Fibroblast of lung (primary cell): ENCODE measurements around the gene SH2D6. TPM values are rescaled to one million over a fixed set of nuclear protein-coding genes. Genes with fewer than 3 reads are reported as not detected.

Source experiments
- DNase-seq, 2 donors: peaks; one replicate each; pipeline versions ENCODE4 v3.0.0 to v3.0.0-alpha.2; 2010; ENCODE audit warnings: low read depth in 2 of 2
- H2AFZ ChIP-seq: 2 replicates; pipeline ENCODE4 v1.5.1; 2012; ENCODE audit warnings: low read length, control low read depth, inconsistent platforms
- H3K27ac ChIP-seq: 2 replicates; pipeline ENCODE4 v1.5.1; 2011; ENCODE audit warnings: low read length, control low read depth; ENCODE audit not compliant: insufficient read depth
- H3K27me3 ChIP-seq: 2 replicates; pipeline ENCODE4 v1.5.1; 2011; ENCODE audit warnings: mild to moderate bottlenecking, low read length; ENCODE audit not compliant: control insufficient read depth, insufficient read depth
- H3K36me3 ChIP-seq: 2 replicates; pipeline ENCODE4 v1.5.1; 2011; ENCODE audit warnings: low read length; ENCODE audit not compliant: control insufficient read depth, insufficient read depth
- H3K4me1 ChIP-seq: 2 replicates; pipeline ENCODE4 v1.5.1; 2011; ENCODE audit warnings: low read length; ENCODE audit not compliant: control insufficient read depth, insufficient read depth; ENCODE audit errors: extremely low read depth
- H3K4me2 ChIP-seq: 2 replicates; pipeline ENCODE4 v1.5.1; 2011; ENCODE audit warnings: low read length, control low read depth; ENCODE audit not compliant: insufficient read depth; ENCODE audit errors: extremely low read depth
- H3K4me3 ChIP-seq, 4 experiments: fragments of 200-600 bp in 1 of 4; sonication (generic) in 1 of 4; replicated peaks in 1 of 4; 2 replicates each; pipeline ENCODE4 v1.5.1; 2011 to 2016; ENCODE audit warnings: low read length in 4 of 4, low read depth in 3 of 4, mild to moderate bottlenecking in 3 of 4, control low read depth in 2 of 4, inconsistent platforms in 1 of 4, mixed read lengths in 1 of 4; ENCODE audit not compliant: insufficient read depth in 1 of 4; ENCODE audit errors: control extremely low read depth in 1 of 4
- H3K79me2 ChIP-seq: 2 replicates; pipeline ENCODE4 v1.5.1; 2012; ENCODE audit warnings: mild to moderate bottlenecking, low read length, inconsistent platforms; ENCODE audit not compliant: control insufficient read depth, insufficient read depth
- H3K9ac ChIP-seq: 2 replicates; pipeline ENCODE4 v1.5.1; 2011; ENCODE audit warnings: mild to moderate bottlenecking, low read length, control low read depth; ENCODE audit not compliant: insufficient read depth
- H3K9me3 ChIP-seq: 2 replicates; pipeline ENCODE4 v1.5.1; 2012; ENCODE audit warnings: low read depth, low read length; ENCODE audit not compliant: control insufficient read depth, insufficient read depth
- H4K20me1 ChIP-seq: 2 replicates; pipeline ENCODE4 v1.5.1; 2011; ENCODE audit warnings: low read length; ENCODE audit not compliant: control insufficient read depth, insufficient read depth; ENCODE audit errors: extremely low read depth
- CTCF ChIP-seq, 2 donors: IDR thresholded peaks in 1 of 2; conservative IDR thresholded peaks in 1 of 2; 1 replicate in 1 of 2; 2 replicates in 1 of 2; pipeline ENCODE4 v1.5.1; 2011 to 2012; ENCODE audit warnings: low read length in 2 of 2, control low read depth in 1 of 2, inconsistent platforms in 1 of 2, low read depth in 1 of 2, mild to moderate bottlenecking in 1 of 2
- EZH2 ChIP-seq: IDR thresholded peaks from 2 replicates; pipeline ENCODE4 v1.5.1; 2012; ENCODE audit warnings: low read length, control low read depth, mild to moderate bottlenecking; ENCODE audit errors: missing control alignments
- polyA plus RNA-seq, 2 donors: library from polyadenylated mRNA; depleted of rRNA in 1 of 2; stranded (reverse) in 1 of 2; unstranded in 1 of 2; fragments of >200 nt; gene quantifications; 2 replicates each; pipeline ENCODE4 v1.2.1, GENCODE V29; 2011 to 2012; ENCODE audit warnings: missing spikeins in 1 of 2
- total RNA-seq: library from RNA; depleted of rRNA; stranded (reverse); fragments of >200 nt; gene quantifications from 2 replicates; pipeline ENCODE4 v1.2.1, GENCODE V29; 2014

SH2D6 gene
- total and polyA plus RNA-seq, 2 donors (not counting 1 experiment from before 2014, with no cell fraction given): 0.16 to 2.1 TPM

DNA sequence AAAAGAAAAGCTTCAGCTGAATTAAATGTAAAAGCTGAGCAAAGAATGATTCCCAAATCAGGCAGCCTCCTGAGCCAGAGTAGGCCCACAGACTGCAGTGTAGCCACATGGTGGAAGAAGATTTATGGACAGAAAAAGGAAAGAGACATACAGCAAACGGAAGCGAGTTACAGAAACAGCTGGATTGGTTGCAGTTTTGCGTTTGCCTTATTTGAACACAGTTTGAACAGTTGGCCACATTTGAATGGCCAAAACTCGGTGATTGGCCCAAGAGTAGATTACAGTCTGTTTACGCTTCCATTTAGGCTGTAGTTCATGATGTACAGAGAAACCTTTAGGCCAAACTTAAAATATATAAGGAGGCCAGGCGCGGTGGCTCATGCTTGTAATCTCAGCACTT, 35.1 kb downstream of the SH2D6 start:
- H3K9ac ChIP-seq: no peak overlapping the region
- no peak for DNase-seq
- no peaks in the 10 kb centered on the region for H4K20me1 ChIP-seq
- no peaks in the 10 kb centered on the region for H3K36me3 ChIP-seq
- H3K79me2 ChIP-seq: no peaks in the 10 kb centered on the region
- no peak for TF ChIP-seq EZH2
- no peak for TF ChIP-seq CTCF (conservative IDR thresholded peaks at IDR 0.05 in 1 of 2, IDR thresholded peaks at IDR 0.05 in 1 of 2; ENCODE audit: low read depth in 1 of 2, low read length in 2 of 2)
- no peaks in the 10 kb centered on the region for H3K9me3 ChIP-seq
- H2AFZ ChIP-seq: no peak overlapping the region
- no peaks in the 10 kb centered on the region for H3K4me1 ChIP-seq
- H3K27ac ChIP-seq: no peak overlapping the region
- no peak overlapping the region for H3K4me2 ChIP-seq
- H3K4me3 ChIP-seq: no peak overlapping the region
- no peaks in the 10 kb centered on the region for H3K27me3 ChIP-seq

DNA sequence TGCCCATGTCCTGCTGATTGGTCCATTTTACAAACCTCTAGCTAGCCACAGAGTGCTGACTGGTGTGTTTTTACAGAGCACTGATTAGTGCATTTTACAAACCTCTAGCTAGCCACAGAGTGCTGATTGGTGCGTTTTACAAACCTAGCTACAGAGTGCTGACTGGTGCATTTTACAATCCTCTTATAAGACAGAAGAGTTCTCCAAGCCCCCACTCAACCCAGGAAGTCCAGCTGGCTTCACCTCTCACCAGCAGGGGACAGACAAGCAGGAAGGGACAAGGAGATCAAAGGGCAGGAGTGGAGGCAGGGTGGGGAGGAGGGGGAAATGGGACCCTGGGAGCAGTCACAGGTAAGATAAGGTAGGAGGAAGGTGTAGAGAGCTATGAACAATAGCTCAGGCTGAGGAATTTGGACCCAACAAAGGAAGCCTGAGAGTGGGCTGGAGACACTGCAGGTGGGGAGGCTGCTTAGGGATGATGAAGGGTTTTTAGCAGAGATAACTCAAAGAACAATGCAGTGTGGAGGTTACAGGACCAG, 37.1 kb downstream of the SH2D6 start:
- H3K9ac ChIP-seq: no peak overlapping the region
- no peaks in the 10 kb centered on the region for H3K9me3 ChIP-seq
- no peak for TF ChIP-seq EZH2
- TF ChIP-seq CTCF (conservative IDR thresholded peaks at IDR 0.05 in 1 of 2, IDR thresholded peaks at IDR 0.05 in 1 of 2; ENCODE audit: low read depth in 1 of 2, low read length in 2 of 2): no peak
- H3K79me2 ChIP-seq: no peaks in the 10 kb centered on the region
- no peak overlapping the region for H3K27ac ChIP-seq
- no peak overlapping the region for H3K4me2 ChIP-seq
- H4K20me1 ChIP-seq: no peaks in the 10 kb centered on the region
- no peak overlapping the region for H3K4me3 ChIP-seq
- no peaks in the 10 kb centered on the region for H3K36me3 ChIP-seq
- no peak overlapping the region for H2AFZ ChIP-seq
- DNase-seq: no peak
- H3K4me1 ChIP-seq: no peaks in the 10 kb centered on the region
- H3K27me3 ChIP-seq: no peaks in the 10 kb centered on the region

- no peak for DNase-seq
- H3K4me1 ChIP-seq: no peaks in the 10 kb centered on the region
- H3K4me3 ChIP-seq: no peak overlapping the region
- no peak overlapping the region for H3K4me2 ChIP-seq
- H3K79me2 ChIP-seq: no peaks in the 10 kb centered on the region
- no peak overlapping the region for H3K27ac ChIP-seq
- no peak overlapping the region for H2AFZ ChIP-seq
- H4K20me1 ChIP-seq: no peaks in the 10 kb centered on the region
- no peaks in the 10 kb centered on the region for H3K27me3 ChIP-seq
- no peak for TF ChIP-seq CTCF (conservative IDR thresholded peaks at IDR 0.05 in 1 of 2, IDR thresholded peaks at IDR 0.05 in 1 of 2; ENCODE audit: low read depth in 1 of 2, low read length in 2 of 2)
- no peak for TF ChIP-seq EZH2
- H3K9ac ChIP-seq: no peak overlapping the region
- no peaks in the 10 kb centered on the region for H3K36me3 ChIP-seq
- H3K9me3 ChIP-seq: no peaks in the 10 kb centered on the region
Observed at GRCh38 chr2:85457043-85457442, 38.5 kb downstream of the SH2D6 start.
